NB4 (cell line): ENCODE results near the gene GRB2.
A peak's percentile ranks its signal among the peaks of the same experiment; 100 is the strongest.
"Not testable (repeated sequence)": the region's sequence is repeated elsewhere in the genome, so short reads cannot be mapped to it uniquely, and the experiment has no call there.

Source experiments
- DNase-seq: peaks from one replicate; pipeline ENCODE4 v3.0.0; 2010; ENCODE audit warnings: low read depth
- H3K4me3 ChIP-seq: one replicate; pipeline ENCODE4 v1.5.1; 2011; ENCODE audit warnings: mild to moderate bottlenecking, low read depth, low read length, moderate library complexity
- MYC ChIP-seq: IDR thresholded peaks from 2 replicates; pipeline ENCODE4 v1.6.1; 2011; ENCODE audit warnings: low read depth, low read length
- POLR2A ChIP-seq: IDR thresholded peaks from 2 replicates; pipeline ENCODE4 v1.6.1; 2011; ENCODE audit warnings: mild to moderate bottlenecking; ENCODE audit not compliant: insufficient read length; ENCODE audit errors: extremely low read depth
- TF ChIP-seq, protein P1 (sequence below): IDR thresholded peaks from one replicate; pipeline ENCODE4 v1.5.1; 2012; ENCODE audit warnings: low read depth, low read length
- TF ChIP-seq, protein P2 (sequence below): IDR thresholded peaks from 2 replicates; pipeline ENCODE4 v1.6.1; 2011; ENCODE audit warnings: low read depth, low read length

GRB2 gene

DNA sequence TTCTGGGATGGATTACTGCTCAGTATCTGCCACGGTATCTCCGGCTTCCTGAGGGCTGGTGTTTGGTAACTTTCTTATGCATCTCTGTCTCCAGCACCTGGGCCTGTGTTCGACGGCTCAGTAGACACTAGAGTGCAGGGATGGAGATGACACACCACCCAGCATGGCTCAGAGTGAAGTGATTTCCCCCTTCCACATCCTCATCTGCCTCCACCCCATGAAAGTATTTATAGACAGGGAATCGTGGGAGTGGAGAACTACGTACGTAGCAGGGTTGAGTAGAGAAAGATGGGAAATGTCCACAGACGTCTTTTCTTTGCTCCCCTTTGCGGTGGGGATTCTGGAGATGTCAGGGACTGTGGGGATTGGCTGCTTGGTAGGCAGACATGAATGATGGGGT is 104.4 kb downstream of the GRB2 start:
- H3K4me3 ChIP-seq: no peak overlapping the region
- no peak for DNase-seq
- TF ChIP-seq MYC (no peak), POLR2A (no peak)
- TF ChIP-seq, protein P1, sequence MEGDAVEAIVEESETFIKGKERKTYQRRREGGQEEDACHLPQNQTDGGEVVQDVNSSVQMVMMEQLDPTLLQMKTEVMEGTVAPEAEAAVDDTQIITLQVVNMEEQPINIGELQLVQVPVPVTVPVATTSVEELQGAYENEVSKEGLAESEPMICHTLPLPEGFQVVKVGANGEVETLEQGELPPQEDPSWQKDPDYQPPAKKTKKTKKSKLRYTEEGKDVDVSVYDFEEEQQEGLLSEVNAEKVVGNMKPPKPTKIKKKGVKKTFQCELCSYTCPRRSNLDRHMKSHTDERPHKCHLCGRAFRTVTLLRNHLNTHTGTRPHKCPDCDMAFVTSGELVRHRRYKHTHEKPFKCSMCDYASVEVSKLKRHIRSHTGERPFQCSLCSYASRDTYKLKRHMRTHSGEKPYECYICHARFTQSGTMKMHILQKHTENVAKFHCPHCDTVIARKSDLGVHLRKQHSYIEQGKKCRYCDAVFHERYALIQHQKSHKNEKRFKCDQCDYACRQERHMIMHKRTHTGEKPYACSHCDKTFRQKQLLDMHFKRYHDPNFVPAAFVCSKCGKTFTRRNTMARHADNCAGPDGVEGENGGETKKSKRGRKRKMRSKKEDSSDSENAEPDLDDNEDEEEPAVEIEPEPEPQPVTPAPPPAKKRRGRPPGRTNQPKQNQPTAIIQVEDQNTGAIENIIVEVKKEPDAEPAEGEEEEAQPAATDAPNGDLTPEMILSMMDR: no peak
- TF ChIP-seq, protein P2, sequence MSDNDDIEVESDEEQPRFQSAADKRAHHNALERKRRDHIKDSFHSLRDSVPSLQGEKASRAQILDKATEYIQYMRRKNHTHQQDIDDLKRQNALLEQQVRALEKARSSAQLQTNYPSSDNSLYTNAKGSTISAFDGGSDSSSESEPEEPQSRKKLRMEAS: no peak

DNA sequence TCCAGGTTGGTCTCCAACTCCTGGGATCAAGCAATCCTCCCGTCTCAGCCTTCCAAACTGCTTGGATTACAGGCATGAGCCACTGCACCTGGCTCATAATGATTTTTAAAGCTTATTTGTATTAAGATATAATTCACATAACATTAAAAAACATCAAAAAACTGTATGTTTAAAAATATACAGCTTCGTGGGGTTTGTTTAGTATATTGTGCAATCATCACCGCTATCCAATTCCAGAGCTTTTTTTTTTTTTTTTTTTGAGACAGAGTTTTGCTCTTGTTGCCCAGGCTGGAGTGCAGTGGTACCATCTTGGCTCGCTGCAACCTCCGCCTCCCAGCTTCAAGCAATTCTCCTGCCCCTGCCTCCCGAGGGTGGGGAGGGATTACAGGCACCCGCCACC is 105.2 kb downstream of the GRB2 start:
- TF ChIP-seq, protein P2: no peak
- TF ChIP-seq, protein P1: no peak
- TF ChIP-seq POLR2A: no peak
- no peak overlapping the region for H3K4me3 ChIP-seq
- DNase-seq: no peak

DNA sequence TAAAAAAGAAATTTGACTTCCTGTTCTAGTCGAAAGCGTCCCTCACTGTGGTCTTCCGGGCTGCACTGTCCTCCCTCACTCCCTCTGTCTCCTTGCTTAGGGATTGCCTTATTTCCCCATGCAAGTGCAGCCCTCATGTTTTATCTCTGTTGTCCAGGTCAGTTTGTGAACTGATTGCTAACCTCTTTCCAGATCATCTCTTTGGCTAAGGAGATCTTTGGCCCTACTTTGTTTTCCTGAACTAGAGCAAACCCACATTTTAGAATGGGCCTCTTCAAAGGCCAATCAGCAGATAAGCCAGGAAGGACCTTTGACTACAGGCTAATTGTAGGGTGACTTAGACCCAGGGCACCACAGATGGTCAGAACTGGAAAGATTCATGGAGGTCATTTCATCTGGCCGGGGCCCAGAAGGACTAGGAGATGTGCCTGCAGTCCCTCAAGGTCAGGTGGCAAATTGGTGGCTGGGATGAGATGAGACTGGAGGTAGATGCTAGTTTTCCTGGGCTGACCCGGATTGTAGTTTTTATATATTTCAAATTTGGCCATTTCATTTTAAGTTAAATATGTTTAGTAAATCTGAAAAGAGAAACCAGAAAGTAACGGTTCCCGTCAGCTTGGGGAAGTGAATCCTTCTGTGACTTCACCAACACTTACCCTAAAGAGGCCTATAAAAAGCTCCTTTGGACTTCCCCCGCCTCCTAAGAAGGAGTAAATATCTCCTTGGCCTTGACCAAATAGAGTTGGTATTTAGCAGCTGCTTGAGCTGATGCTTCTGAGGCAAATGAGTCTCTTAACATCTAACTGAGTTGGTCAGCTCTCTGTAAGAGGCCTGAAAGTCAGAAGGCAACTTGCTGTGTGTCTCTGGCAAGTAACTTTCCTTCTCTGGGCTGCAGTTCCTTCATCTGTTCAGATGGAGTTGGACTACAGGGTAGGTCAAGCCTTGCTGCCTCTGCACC is 110.0 kb downstream of the GRB2 start:
- peak; percentile 78 for DNase-seq
- no peak overlapping the region for H3K4me3 ChIP-seq

DNA sequence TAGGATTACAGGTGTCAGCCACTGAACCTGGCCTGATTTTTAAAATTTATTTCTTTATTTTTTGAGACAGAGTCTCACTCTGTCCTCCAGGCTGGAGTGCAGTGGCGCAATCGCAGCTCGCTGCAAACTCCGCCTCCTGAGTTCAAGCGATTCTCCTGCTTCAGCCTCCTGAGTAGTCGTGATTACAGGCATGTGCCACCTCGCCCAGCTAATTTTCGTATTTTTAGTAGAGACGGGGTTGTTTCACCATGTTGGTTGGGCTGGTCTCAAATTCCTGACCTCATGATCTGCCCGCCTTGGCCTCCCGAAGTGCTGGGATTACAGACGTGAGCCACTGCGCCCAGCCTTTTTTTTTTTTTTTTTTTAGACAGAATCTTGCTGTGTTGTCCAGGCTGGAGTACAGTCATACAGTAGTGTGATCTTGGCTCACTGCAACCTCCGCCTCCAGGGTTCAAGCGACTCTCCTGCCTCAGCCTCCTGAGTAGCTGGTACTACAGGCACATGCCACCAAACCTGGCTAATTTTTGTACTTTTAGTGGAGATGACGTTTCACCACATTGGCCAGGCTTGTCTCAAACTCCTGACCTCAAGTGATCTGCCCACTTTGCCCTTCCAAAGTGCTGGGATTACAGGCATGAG is 112.5 kb downstream of the GRB2 start:
- H3K4me3 ChIP-seq: not testable (repeated sequence)
- DNase-seq: peak; percentile 52

More for the DNA sequence above, 110.0 kb downstream of the GRB2 start:
- TF ChIP-seq, protein P1: no peak
- TF ChIP-seq MYC (no peak), POLR2A (no peak)
- TF ChIP-seq, protein P2: no peak

DNA sequence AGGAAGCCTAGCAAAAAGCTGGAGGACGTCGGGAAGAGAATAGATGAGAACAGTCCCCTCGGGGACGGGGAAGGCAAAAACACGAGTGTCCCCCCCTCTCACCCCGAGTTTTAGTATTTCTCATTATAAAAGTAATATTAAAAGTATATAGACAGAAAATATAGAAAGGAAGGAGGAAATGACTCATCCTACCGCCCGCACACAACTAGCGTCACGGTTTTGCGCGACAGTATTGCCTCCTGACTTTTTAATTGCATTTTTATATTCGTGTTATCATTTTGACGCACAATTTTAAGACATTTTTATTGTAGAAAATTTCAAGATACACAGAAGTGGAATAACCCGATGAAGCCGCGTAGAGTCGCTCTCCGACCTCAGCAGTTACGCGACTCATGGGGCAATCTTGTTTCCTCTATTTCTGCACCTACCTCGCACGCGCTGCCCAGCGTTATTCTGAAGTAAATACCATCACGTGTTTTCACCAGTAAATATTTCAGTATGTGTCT is 115.6 kb downstream of the GRB2 start:
- peak overlapping the region; percentile 76 for H3K4me3 ChIP-seq
- peak; percentile 88 for DNase-seq
- TF ChIP-seq MYC (peak; percentile 87), POLR2A (no peak)
- TF ChIP-seq, protein P1: peak; percentile 14
- TF ChIP-seq, protein P2: peak; percentile 82

DNA sequence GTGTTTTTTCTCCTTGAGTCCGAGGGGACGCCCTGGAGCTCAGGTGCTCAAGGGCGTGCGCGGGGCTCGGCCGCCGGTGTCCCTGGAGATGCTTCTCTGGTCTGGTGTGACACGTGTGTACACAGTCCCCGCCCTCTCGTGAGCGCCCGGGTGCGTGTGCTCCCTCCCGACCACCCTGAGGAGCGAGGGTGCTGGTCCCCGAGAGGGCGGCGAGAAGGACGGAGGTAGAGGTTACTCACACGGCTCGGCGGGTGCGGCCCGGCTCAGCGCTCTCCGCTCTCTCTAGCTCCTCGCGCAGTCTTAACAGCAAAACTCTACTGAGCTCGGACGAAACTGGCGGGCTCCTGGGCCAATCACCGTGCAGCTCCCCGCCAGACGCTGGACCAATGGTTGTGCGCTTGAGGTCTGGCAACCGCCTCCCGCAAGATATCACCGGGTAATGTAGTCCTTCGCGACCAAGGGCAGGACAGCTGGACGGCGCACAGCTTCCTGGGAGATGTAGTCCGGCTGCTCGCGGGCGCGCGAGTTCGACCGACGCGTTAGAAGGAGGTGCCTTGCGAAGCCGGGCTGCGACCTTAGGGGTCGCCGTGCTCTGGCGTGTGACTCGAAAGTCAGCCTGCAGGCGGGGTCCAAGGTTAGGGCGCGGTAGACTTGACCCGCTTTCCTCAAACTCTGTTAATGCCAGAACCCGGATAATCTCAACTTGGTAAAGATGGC is 116.2 kb downstream of the GRB2 start, which contains the start of gene SLC25A19:
SLC25A19 (minus strand) TSS at position 319 of the 717 bp plus-strand sequence. CDS start 2,669 bp downstream, outside the sequence.
- peak within 1 kb of the TSS; percentile 87 for H3K4me3 ChIP-seq
- TF ChIP-seq, protein P1: peak; percentile 21
- TF ChIP-seq, protein P2: peak; percentile 72; the same call in 1 of the 2 replicates
- TF ChIP-seq MYC: peak; percentile 77
- peak; percentile 90 for TF ChIP-seq POLR2A
- peak; percentile 99 for DNase-seq
